Endothelial cell of umbilical vein (primary cell): Measurements from ENCODE around the gene C16orf95. TPM values are rescaled to one million over a fixed set of nuclear protein-coding genes. Genes with fewer than 3 reads are reported as not detected.

ENCODE experiments used
- BruUV-seq: library from RNA; stranded (reverse); fragments of 400-500 nt; replicated peaks from 2 replicates; lab custom pipeline; 2021; lab: Mats Ljungman, UMichigan
- CTCF ChIA-PET: fragments of 300-600, 350-600 bp; sonication (Branson Sonifier 250); formaldehyde crosslinking; loops from one replicate; lab custom pipeline; 2021; ENCODE audit warnings: antibody characterized with exemption, inconsistent platforms; lab: Charles Lee
- POLR2A ChIA-PET: fragments of 300-600, 350-600 bp; sonication (Branson Sonifier 250); formaldehyde crosslinking; loops from one replicate; lab custom pipeline; 2021; ENCODE audit warnings: antibody characterized with exemption, inconsistent platforms; lab: Charles Lee
- DNase-seq: peaks from one replicate; pipeline ENCODE4 v3.0.0-alpha.2; 2011; ENCODE audit warnings: low read depth, low spot score
- FAIRE-seq: peaks from 2 replicates; lab custom pipeline; 2011; peaks lifted over from hg19 to GRCh38; lab: Jason Lieb, UNC
- H2AFZ ChIP-seq: 2 replicates; pipeline ENCODE4 v1.6.0; 2012; ENCODE audit warnings: low read depth, low read length, control low read depth, inconsistent platforms
- H3K27ac ChIP-seq: 2 replicates; pipeline ENCODE4 v1.5.1; 2011; ENCODE audit warnings: low read depth, mild to moderate bottlenecking, control low read depth, low read length, moderate library complexity; ENCODE audit not compliant: insufficient read depth
- H3K27me3 ChIP-seq, 2 experiments: 2 replicates each; pipeline versions ENCODE4 v1.6.0 to v1.6.1; 2011; ENCODE audit warnings: low read length in 2 of 2, mixed read lengths in 1 of 2; ENCODE audit not compliant: control insufficient read depth in 2 of 2, insufficient read depth in 2 of 2
- H3K36me3 ChIP-seq, 2 experiments: 2 replicates in 1 of 2; 3 replicates in 1 of 2; pipeline ENCODE4 v1.5.1; 2011; ENCODE audit warnings: low read length in 2 of 2, mild to moderate bottlenecking in 1 of 2, moderate library complexity in 1 of 2; ENCODE audit not compliant: control insufficient read depth in 2 of 2, insufficient read depth in 2 of 2; ENCODE audit errors: extremely low read depth in 1 of 2
- H3K4me1 ChIP-seq: 3 replicates; pipeline ENCODE4 v1.5.1; 2011; ENCODE audit warnings: mild to moderate bottlenecking, low read length; ENCODE audit not compliant: control insufficient read depth, insufficient read depth; ENCODE audit errors: extremely low read depth
- H3K4me2 ChIP-seq: 2 replicates; pipeline ENCODE4 v1.6.1; 2011; ENCODE audit warnings: low read length, control low read depth, mixed read lengths; ENCODE audit not compliant: insufficient read depth
- H3K4me3 ChIP-seq, 3 experiments: fragments of 200-600 bp in 1 of 3; sonication (generic), shearing (Covaris generic) in 1 of 3; replicated peaks in 1 of 3; 2 replicates each; pipeline ENCODE4 v1.5.1; 2011 to 2016; ENCODE audit warnings: control low read depth in 3 of 3, low read length in 3 of 3, mild to moderate bottlenecking in 2 of 3, inconsistent platforms in 1 of 3, low read depth in 1 of 3, moderate library complexity in 1 of 3; ENCODE audit not compliant: insufficient read depth in 1 of 3
- H3K79me2 ChIP-seq: 2 replicates; pipeline ENCODE4 v1.6.0; 2012; ENCODE audit warnings: low read length, inconsistent platforms; ENCODE audit not compliant: control insufficient read depth, insufficient read depth
- H3K9ac ChIP-seq: replicated peaks from 2 replicates; pipeline ENCODE3; 2011; ENCODE audit warnings: low read length, control low read depth; ENCODE audit not compliant: insufficient read depth; ENCODE audit errors: extremely low read depth
- H3K9me1 ChIP-seq: replicated peaks from 3 replicates; pipeline ENCODE4 v1.6.0; 2011; ENCODE audit warnings: mild to moderate bottlenecking, low read length; ENCODE audit not compliant: control insufficient read depth, insufficient read depth; ENCODE audit errors: extremely low read depth
- H3K9me3 ChIP-seq: replicated peaks from 2 replicates; pipeline ENCODE4 v1.5.1; 2012; ENCODE audit warnings: low read length, inconsistent platforms; ENCODE audit not compliant: control insufficient read depth, insufficient read depth
- H4K20me1 ChIP-seq: replicated peaks from 2 replicates; pipeline ENCODE3; 2011; ENCODE audit warnings: mild to moderate bottlenecking, low read length; ENCODE audit not compliant: control insufficient read depth, insufficient read depth; ENCODE audit errors: extremely low read depth
- CTCF ChIP-seq, 2 donors: IDR thresholded peaks; 1 replicate in 1 of 2; 2 replicates in 1 of 2; pipeline ENCODE4 v1.5.1; 2011; ENCODE audit warnings: low read length in 2 of 2, mild to moderate bottlenecking in 2 of 2, moderate library complexity in 2 of 2, control low read depth in 1 of 2, inconsistent platforms in 1 of 2, low read depth in 1 of 2; ENCODE audit not compliant: insufficient read depth in 1 of 2; ENCODE audit errors: extremely low read depth in 1 of 2
- EZH2 ChIP-seq: IDR thresholded peaks from 2 replicates; pipeline ENCODE4 v1.6.1; 2012; ENCODE audit warnings: borderline replicate concordance, low read depth, mild to moderate bottlenecking, moderate library complexity, low read length, inconsistent platforms; ENCODE audit not compliant: severe bottlenecking
- FOS ChIP-seq: IDR thresholded peaks from 2 replicates; pipeline ENCODE4 v1.6.1; 2011; ENCODE audit warnings: mild to moderate bottlenecking, low read length, moderate library complexity, borderline replicate concordance; ENCODE audit not compliant: insufficient read depth
- GATA2 ChIP-seq: IDR thresholded peaks from 2 replicates; pipeline ENCODE4 v1.7.0; 2011; ENCODE audit warnings: low read depth, mild to moderate bottlenecking, moderate library complexity, mixed read lengths, low read length; ENCODE audit not compliant: insufficient read length, insufficient read depth
- JUN ChIP-seq: IDR thresholded peaks from 2 replicates; pipeline ENCODE4 v1.6.1; 2011; ENCODE audit warnings: borderline replicate concordance, low read depth; ENCODE audit not compliant: insufficient read length, insufficient read depth
- MYC ChIP-seq: IDR thresholded peaks from one replicate; pipeline ENCODE4 v1.6.1; 2011; ENCODE audit warnings: mild to moderate bottlenecking, low read depth, low read length
- POLR2A ChIP-seq: IDR thresholded peaks from 2 replicates; pipeline ENCODE4 v1.6.1; 2012; ENCODE audit warnings: low read depth, mild to moderate bottlenecking, control low read depth, low read length
- POLR2AphosphoS5 ChIP-seq: IDR thresholded peaks from 2 replicates; pipeline ENCODE4 v1.6.1; 2012; ENCODE audit warnings: low read depth, mild to moderate bottlenecking, control low read depth, low read length, moderate library complexity; ENCODE audit not compliant: insufficient read depth
- dilution Hi-C: fragments of 300-500 bp; cut with MboI; formaldehyde crosslinking; loops from one replicate; pipeline ENCODE4 v1.15.0; 2019; ENCODE audit warnings: low sequenced_read_pairs; ENCODE audit not compliant: extremely low pct_ligation_motif_present
- intact Hi-C: fragments of 100-400 bp; cut with micrococcal nuclease; formaldehyde crosslinking; loops from one replicate; pipeline ENCODE4 v1.10.0; 2022
- polyA plus RNA-seq, 4 experiments: library from polyadenylated mRNA; depleted of rRNA in 3 of 4; stranded (reverse) in 3 of 4; unstranded in 1 of 4; fragments of >200 nt; gene quantifications; 2 replicates each; pipeline versions ENCODE4 v1.2.1 to v1.2.3, GENCODE V29; 2011 to 2012; ENCODE audit warnings: missing spikeins in 1 of 4
- total RNA-seq: library from RNA; stranded (reverse); gene quantifications from 2 replicates; pipeline ENCODE4 v1.2.3, GENCODE V29; 2021

C16orf95 gene
- total and polyA plus RNA-seq, 2 donors (not counting 3 experiments of a cell fraction or from before 2014, with no cell fraction given): 4.0 to 6.6 TPM

- intact Hi-C loops: no loop called here
- DNase-seq (no peak), FAIRE-seq (no peak)
- CTCF ChIA-PET: interaction anchor here (0.6 to 2.6 kb wide), 2 partner anchors 14 kb away, joined by 3 to 13 read pairs; no protein-coding TSS in a partner anchor
- H3K4me2 ChIP-seq: no peak overlapping the region
- TF ChIP-seq MYC (no peak), FOS (no peak), POLR2AphosphoS5 (no peak), GATA2 (no peak), CTCF (IDR thresholded peaks at IDR 0.05; ENCODE audit: extremely low read depth in 1 of 2, insufficient read depth in 1 of 2, low read depth in 1 of 2, low read length in 2 of 2) (no peak), EZH2 (no peak), POLR2A (no peak), JUN (no peak)
- dilution Hi-C loops: no loop called here
- H3K9me1 ChIP-seq: no peaks in the 10 kb centered on the region
- no peak overlapping the region for H3K27ac ChIP-seq
- no peaks in the 10 kb centered on the region for H3K9me3 ChIP-seq
- H3K79me2 ChIP-seq: no peaks in the 10 kb centered on the region
- no peak overlapping the region for H2AFZ ChIP-seq
- H3K4me1 ChIP-seq: no peaks in the 10 kb centered on the region
- POLR2A ChIA-PET: no interaction called here
- no peaks in the 10 kb centered on the region for H4K20me1 ChIP-seq
- no peaks in the 10 kb centered on the region for H3K36me3 ChIP-seq
- H3K27me3 ChIP-seq: no peaks in the 10 kb centered on the region
- H3K4me3 ChIP-seq: no peak overlapping the region
- H3K9ac ChIP-seq: no peak overlapping the region
- no TSS peak for BruUV-seq
Observed at GRCh38 chr16:87284183-87284582, 33.0 kb downstream of the C16orf95 start.
